ENCODE results near the gene UGT2B10. TPM values are rescaled to one million over a fixed set of nuclear protein-coding genes. Genes with fewer than 3 reads are reported as not detected.

The UGT2B10 gene
- polyA plus RNA-seq, 1 experiment, result not detected

GRCh38 chr4:68871809-68872642, 56.2 kb downstream of the UGT2B10 start:
- H3K27me3 ChIP-seq (ENCODE audit: control insufficient read depth, insufficient read depth, low read length), result no peaks in the 10 kb centered on the region
- CTCF ChIA-PET, result no interaction called here
- H3K9me3 ChIP-seq (ENCODE audit: control insufficient read depth, insufficient read depth, low read length), result no peaks in the 10 kb centered on the region
- TF ChIP-seq CTCF (IDR thresholded peaks at IDR 0.05; ENCODE audit: low read depth, low read length), result no peak
- no peak overlapping the region for H3K27ac ChIP-seq (ENCODE audit: low read depth, low read length)
- DNase-seq (ENCODE audit: low read depth, low spot score), result no peak
- POLR2A ChIA-PET, result no interaction called here
- no peak overlapping the region for H3K4me3 ChIP-seq (ENCODE audit: low read depth, low read length)

- no peak overlapping the region for H3K27ac ChIP-seq (ENCODE audit: low read depth, low read length)
- no peak overlapping the region for H3K4me3 ChIP-seq (ENCODE audit: low read depth, low read length)
- TF ChIP-seq CTCF (IDR thresholded peaks at IDR 0.05; ENCODE audit: low read depth, low read length), result no peak
- H3K27me3 ChIP-seq (ENCODE audit: control insufficient read depth, insufficient read depth, low read length), result no peaks in the 10 kb centered on the region
- DNase-seq (ENCODE audit: low read depth, low spot score), result no peak
- no peaks in the 10 kb centered on the region for H3K9me3 ChIP-seq (ENCODE audit: control insufficient read depth, insufficient read depth, low read length)
- ChIA-PET POLR2A (no interaction called here), CTCF (no interaction called here)
These were observed 57.1 kb downstream of the UGT2B10 start for GRCh38 chr4:68872643-68873502.

- ChIA-PET CTCF (no interaction called here), POLR2A (no interaction called here)
- no peak for DNase-seq (ENCODE audit: low read depth, low spot score)
- Histone ChIP-seq H3K9me3 (ENCODE audit: control insufficient read depth, insufficient read depth, low read length) (no peaks in the 10 kb centered on the region), H3K4me3 (ENCODE audit: low read depth, low read length) (no peak overlapping the region), H3K27ac (ENCODE audit: low read depth, low read length) (no peak overlapping the region), H3K27me3 (ENCODE audit: control insufficient read depth, insufficient read depth, low read length) (no peaks in the 10 kb centered on the region)
- no peak for TF ChIP-seq CTCF (IDR thresholded peaks at IDR 0.05; ENCODE audit: low read depth, low read length)
These were observed 58.7 kb downstream of the UGT2B10 start for GRCh38 chr4:68874507-68874906.

- ChIA-PET CTCF (no interaction called here), POLR2A (no interaction called here)
- Histone ChIP-seq H3K27ac (ENCODE audit: low read depth, low read length) (no peak overlapping the region), H3K9me3 (ENCODE audit: control insufficient read depth, insufficient read depth, low read length) (no peaks in the 10 kb centered on the region), H3K4me3 (ENCODE audit: low read depth, low read length) (no peak overlapping the region), H3K27me3 (ENCODE audit: control insufficient read depth, insufficient read depth, low read length) (no peaks in the 10 kb centered on the region)
- TF ChIP-seq CTCF (IDR thresholded peaks at IDR 0.05; ENCODE audit: low read depth, low read length), result no peak
- no peak for DNase-seq (ENCODE audit: low read depth, low spot score)
These were observed 61.8 kb downstream of the UGT2B10 start for GRCh38 chr4:68877555-68877954.

GRCh38 chr4:68878048-68878447, 62.3 kb downstream of the UGT2B10 start:
- no peaks in the 10 kb centered on the region for H3K27me3 ChIP-seq (ENCODE audit: control insufficient read depth, insufficient read depth, low read length)
- ChIA-PET POLR2A (no interaction called here), CTCF (no interaction called here)
- TF ChIP-seq CTCF (IDR thresholded peaks at IDR 0.05; ENCODE audit: low read depth, low read length), result no peak
- H3K4me3 ChIP-seq (ENCODE audit: low read depth, low read length), result no peak overlapping the region
- no peak overlapping the region for H3K27ac ChIP-seq (ENCODE audit: low read depth, low read length)
- no peak for DNase-seq (ENCODE audit: low read depth, low spot score)
- H3K9me3 ChIP-seq (ENCODE audit: control insufficient read depth, insufficient read depth, low read length), result no peaks in the 10 kb centered on the region

All from AG04450 (cell line).